ENCODE measurements around the gene EHBP1.

The EHBP1 gene

GRCh38 chr2:62874881-62875383, 169.4 kb downstream of the EHBP1 start:
- Histone ChIP-seq H3K9me3 (ENCODE audit: control insufficient read depth, low read length) (no peaks in the 10 kb centered on the region), H3K27me3 (ENCODE audit: control insufficient read depth, insufficient read depth, low read length) (no peaks in the 10 kb centered on the region), H3K4me2 (ENCODE audit: low read length) (no peak overlapping the region), H3K4me3 (ENCODE audit: low read depth, low read length) (no peak overlapping the region), H3K4me1 (no peaks in the 10 kb centered on the region), H3K27ac (no peak overlapping the region), H3K79me2 (no peaks in the 10 kb centered on the region), H3K9ac (no peak overlapping the region), H3K36me3 (ENCODE audit: control insufficient read depth, insufficient read depth, low read length) (no peaks in the 10 kb centered on the region), H2AFZ (no peak overlapping the region)
- TF ChIP-seq CTCF (IDR thresholded peaks at IDR 0.05) = no peak

- Histone ChIP-seq H3K27me3 (ENCODE audit: control insufficient read depth, insufficient read depth, low read length) (no peaks in the 10 kb centered on the region), H3K27ac (no peak overlapping the region), H3K9me3 (ENCODE audit: control insufficient read depth, low read length) (no peaks in the 10 kb centered on the region), H3K36me3 (ENCODE audit: control insufficient read depth, insufficient read depth, low read length) (no peaks in the 10 kb centered on the region), H3K4me2 (ENCODE audit: low read length) (no peak overlapping the region), H3K79me2 (no peaks in the 10 kb centered on the region), H3K9ac (no peak overlapping the region), H3K4me1 (no peaks in the 10 kb centered on the region), H3K4me3 (ENCODE audit: low read depth, low read length) (no peak overlapping the region), H2AFZ (no peak overlapping the region)
- no peak for TF ChIP-seq CTCF (IDR thresholded peaks at IDR 0.05)
These were observed 175.8 kb downstream of the EHBP1 start for GRCh38 chr2:62881162-62881795.

- no peaks in the 10 kb centered on the region for H3K9me3 ChIP-seq (ENCODE audit: control insufficient read depth, low read length)
- H3K36me3 ChIP-seq (ENCODE audit: control insufficient read depth, insufficient read depth, low read length) = no peaks in the 10 kb centered on the region
- H2AFZ ChIP-seq = no peak overlapping the region
- no peaks in the 10 kb centered on the region for H3K79me2 ChIP-seq
- TF ChIP-seq CTCF (IDR thresholded peaks at IDR 0.05) = no peak
- H3K4me2 ChIP-seq (ENCODE audit: low read length) = no peak overlapping the region
- H3K27ac ChIP-seq = no peak overlapping the region
- no peaks in the 10 kb centered on the region for H3K4me1 ChIP-seq
- no peaks in the 10 kb centered on the region for H3K27me3 ChIP-seq (ENCODE audit: control insufficient read depth, insufficient read depth, low read length)
- H3K9ac ChIP-seq = no peak overlapping the region
- no peak overlapping the region for H3K4me3 ChIP-seq (ENCODE audit: low read depth, low read length)
These were observed 178.1 kb downstream of the EHBP1 start for GRCh38 chr2:62883629-62884028.

- Histone ChIP-seq H3K36me3 (ENCODE audit: control insufficient read depth, insufficient read depth, low read length) (no peaks in the 10 kb centered on the region), H2AFZ (no peak overlapping the region), H3K4me3 (ENCODE audit: low read depth, low read length) (no peak overlapping the region), H3K4me2 (ENCODE audit: low read length) (no peak overlapping the region), H3K4me1 (no peaks in the 10 kb centered on the region), H3K27ac (no peak overlapping the region), H3K9me3 (ENCODE audit: control insufficient read depth, low read length) (no peaks in the 10 kb centered on the region), H3K79me2 (no peaks in the 10 kb centered on the region), H3K27me3 (ENCODE audit: control insufficient read depth, insufficient read depth, low read length) (no peaks in the 10 kb centered on the region), H3K9ac (no peak overlapping the region)
- no peak for TF ChIP-seq CTCF (IDR thresholded peaks at IDR 0.05)
These were observed 178.6 kb downstream of the EHBP1 start for GRCh38 chr2:62884086-62884485.

- Histone ChIP-seq H3K4me1 (no peaks in the 10 kb centered on the region), H3K27me3 (ENCODE audit: control insufficient read depth, insufficient read depth, low read length) (no peaks in the 10 kb centered on the region), H3K9ac (no peak overlapping the region), H3K27ac (no peak overlapping the region), H3K36me3 (ENCODE audit: control insufficient read depth, insufficient read depth, low read length) (no peaks in the 10 kb centered on the region), H3K9me3 (ENCODE audit: control insufficient read depth, low read length) (no peaks in the 10 kb centered on the region), H3K4me3 (ENCODE audit: low read depth, low read length) (no peak overlapping the region), H3K4me2 (ENCODE audit: low read length) (no peak overlapping the region), H2AFZ (no peak overlapping the region), H3K79me2 (no peaks in the 10 kb centered on the region)
- TF ChIP-seq CTCF (IDR thresholded peaks at IDR 0.05) = no peak
These were observed 179.0 kb downstream of the EHBP1 start for GRCh38 chr2:62884514-62884913.

Measured in parathyroid adenoma (tissue), 2 donors.